HCT116 (cell line): ENCODE results near the gene CKAP2L. TPM values are rescaled to one million over a fixed set of nuclear protein-coding genes. Genes with fewer than 3 reads are reported as not detected.

ENCODE experiments used
- ATAC-seq: fragments of 200-7000 bp; cut with Tn5 transposase; 2 replicates; pipeline ENCODE4 v1.9.1; 2020; ENCODE audit warnings: mild to moderate bottlenecking, moderate library complexity
- BruUV-seq: library from RNA; stranded (reverse); fragments of 400-500 nt; replicated peaks from 2 replicates; lab custom pipeline; 2021; lab: Mats Ljungman, UMichigan
- CTCF ChIA-PET: fragments of 300-600 bp; sonication (Branson Sonifier 250); formaldehyde crosslinking; loops from one replicate; lab custom pipeline; 2021; ENCODE audit warnings: antibody characterized with exemption; lab: Charles Lee
- POLR2A ChIA-PET: fragments of 300-600, 350-600 bp; sonication (Branson Sonifier 250); formaldehyde crosslinking; loops from one replicate; lab custom pipeline; 2021; ENCODE audit warnings: antibody characterized with exemption; lab: Charles Lee
- RAD21 ChIA-PET, 2 experiments: fragments of 300-600 bp; sonication (Branson Sonifier 250); formaldehyde crosslinking; loops; one replicate each; lab custom pipeline; 2023; ENCODE audit warnings: low total read pairs in 2 of 2; ENCODE audit not compliant: uncharacterized antibody in 2 of 2, unreplicated experiment in 2 of 2, low non-redundant PET in 1 of 2; lab: Charles Lee
- DNase-seq: peaks from one replicate; pipeline ENCODE4 v3.0.0-alpha.2; 2010; ENCODE audit warnings: low read depth, low spot score
- H2AFZ ChIP-seq: fragments of 200-600 bp; shearing (Covaris generic), sonication (generic); 2 replicates; pipeline ENCODE4 v1.6.1; 2017; ENCODE audit warnings: low read depth, mixed run types, mixed read lengths, antibody characterized with exemption, low read length; ENCODE audit not compliant: poor library complexity, severe bottlenecking
- H3K27ac ChIP-seq: 2 replicates; pipeline ENCODE4 v1.5.1; 2012; ENCODE audit warnings: low read depth, low read length
- H3K27me3 ChIP-seq: fragments of 200-600 bp; sonication (generic); 2 replicates; pipeline ENCODE4 v1.6.1; 2016; ENCODE audit warnings: mixed run types, low read length, mixed read lengths; ENCODE audit not compliant: insufficient read depth
- H3K36me3 ChIP-seq, 2 experiments: fragments of 200-500 bp in 1 of 2; fragments of 200-600 bp in 1 of 2; sonication (Bioruptor generic) in 1 of 2; sonication (generic) in 1 of 2; 2 replicates each; pipeline versions ENCODE4 v1.5.1 to v1.6.1; 2014 to 2016; ENCODE audit warnings: low read length in 2 of 2, inconsistent platforms in 1 of 2, mixed read lengths in 1 of 2, mixed run types in 1 of 2; ENCODE audit not compliant: insufficient read depth in 2 of 2, control insufficient read depth in 1 of 2
- H3K4me1 ChIP-seq, 2 experiments: fragments of 200-600 bp in 1 of 2; sonication (generic) in 1 of 2; 2 replicates each; pipeline versions ENCODE4 v1.5.1 to v1.6.1; 2012 to 2017; ENCODE audit warnings: low read length in 2 of 2, inconsistent platforms in 1 of 2, mild to moderate bottlenecking in 1 of 2, mixed read lengths in 1 of 2, mixed run types in 1 of 2, moderate library complexity in 1 of 2; ENCODE audit not compliant: insufficient read depth in 2 of 2, control insufficient read depth in 1 of 2
- H3K4me2 ChIP-seq: fragments of 200-600 bp; sonication (generic); 2 replicates; pipeline ENCODE4 v1.6.1; 2017; ENCODE audit warnings: mixed run types, low read length, mixed read lengths
- H3K4me3 ChIP-seq, 2 experiments: fragments of 200-600 bp in 1 of 2; sonication (generic) in 1 of 2; replicated peaks in 1 of 2; 2 replicates each; pipeline ENCODE4 v1.5.1; 2011 to 2016; ENCODE audit warnings: low read length in 2 of 2, control low read depth in 1 of 2, low read depth in 1 of 2, mild to moderate bottlenecking in 1 of 2, mixed read lengths in 1 of 2, mixed run types in 1 of 2
- H3K79me2 ChIP-seq: fragments of 200-600 bp; sonication (generic); 2 replicates; pipeline ENCODE4 v1.6.1; 2017; ENCODE audit warnings: mild to moderate bottlenecking, mixed run types, low read length, moderate library complexity, mixed read lengths; ENCODE audit not compliant: insufficient read depth
- H3K9ac ChIP-seq: fragments of 200-600 bp; sonication (generic); 2 replicates; pipeline ENCODE4 v1.6.1; 2016; ENCODE audit warnings: low read length, mixed read lengths
- H3K9me2 ChIP-seq: fragments of 200-600 bp; sonication (generic), shearing (Covaris generic); 2 replicates; pipeline ENCODE4 v1.6.1; 2017; ENCODE audit warnings: mixed run types, mild to moderate bottlenecking, moderate library complexity; ENCODE audit not compliant: insufficient read depth
- H3K9me3 ChIP-seq, 2 experiments: fragments of 200-500 bp in 1 of 2; fragments of 200-600 bp in 1 of 2; sonication (Bioruptor generic) in 1 of 2; sonication (generic) in 1 of 2; 2 replicates each; pipeline ENCODE4 v1.6.1; 2014 to 2017; ENCODE audit warnings: low read length in 2 of 2, mixed read lengths in 2 of 2, inconsistent platforms in 1 of 2, low read depth in 1 of 2, mild to moderate bottlenecking in 1 of 2, mixed run types in 1 of 2, moderate library complexity in 1 of 2; ENCODE audit not compliant: control insufficient read depth in 1 of 2, insufficient read depth in 1 of 2
- H4K20me1 ChIP-seq: fragments of 200-600 bp; sonication (generic), shearing (Covaris generic); 2 replicates; pipeline ENCODE4 v1.6.1; 2017; ENCODE audit warnings: mixed run types, mild to moderate bottlenecking, moderate library complexity; ENCODE audit not compliant: insufficient read depth
- ATF3 ChIP-seq: IDR thresholded peaks from 2 replicates; pipeline ENCODE4 v1.6.1; 2012
- CBX3 ChIP-seq: IDR thresholded peaks from 2 replicates; pipeline ENCODE4 v1.6.1; 2012; ENCODE audit warnings: low read depth
- CTCF ChIP-seq, 3 experiments: fragments of 200-600 bp in 1 of 3; sonication (generic) in 1 of 3; IDR thresholded peaks in 2 of 3; conservative IDR thresholded peaks in 1 of 3; 2 replicates each; pipeline ENCODE4 v1.5.1; 2012 to 2017; ENCODE audit warnings: low read depth in 2 of 3, low read length in 2 of 3, antibody characterized with exemption in 1 of 3, borderline replicate concordance in 1 of 3, control low read depth in 1 of 3, mild to moderate bottlenecking in 1 of 3, mixed read lengths in 1 of 3, mixed run types in 1 of 3, moderate library complexity in 1 of 3; ENCODE audit not compliant: insufficient read depth in 1 of 3
- EGR1 ChIP-seq: IDR thresholded peaks from 2 replicates; pipeline ENCODE4 v1.6.1; 2012; ENCODE audit warnings: low read depth
- FOSL1 ChIP-seq: IDR thresholded peaks from 2 replicates; pipeline ENCODE4 v1.6.1; 2012; ENCODE audit warnings: low read depth
- MAX ChIP-seq: IDR thresholded peaks from 2 replicates; pipeline ENCODE4 v1.6.1; 2012
- REST ChIP-seq: IDR thresholded peaks from 2 replicates; pipeline ENCODE4 v1.6.1; 2012; ENCODE audit warnings: low read depth
- TCF7L2 ChIP-seq: IDR thresholded peaks from 2 replicates; pipeline ENCODE4 v1.7.0; 2011; ENCODE audit warnings: borderline replicate concordance, inconsistent platforms; ENCODE audit not compliant: insufficient read depth, insufficient read length; ENCODE audit errors: extremely low read depth
- ZNF274 ChIP-seq: fragments of 200-500 bp; sonication (Bioruptor generic); IDR thresholded peaks from 2 replicates; pipeline ENCODE4 v1.6.1; 2014; ENCODE audit warnings: mild to moderate bottlenecking, low read depth, low read length, inconsistent platforms
- intact Hi-C: fragments of 100-400 bp; cut with micrococcal nuclease; formaldehyde crosslinking; loops from 2 replicates; pipeline ENCODE4 v1.10.0; 2022
- total RNA-seq: library from RNA; stranded (reverse); gene quantifications from one replicate; pipeline ENCODE4 v1.2.1, GENCODE V29; 2021; ENCODE audit not compliant: unreplicated experiment

Gene CKAP2L
- total RNA-seq, 1 experiment from 2014 or later = 27.5 TPM

- no TSS peak for BruUV-seq
- POLR2A ChIA-PET = no interaction called here
These were observed 64.3 kb downstream of the CKAP2L start for GRCh38 chr2:112699984-112700667.

GRCh38 chr2:112698834-112699515 lies 65.4 kb downstream of the CKAP2L start:
- Histone ChIP-seq H3K4me3 (no peak overlapping the region), H3K27ac (no peak overlapping the region), H3K27me3 (no peaks in the 10 kb centered on the region), H4K20me1 (no peaks in the 10 kb centered on the region), H3K9me3 (no peaks in the 10 kb centered on the region), H3K4me1 (no peaks in the 10 kb centered on the region), H3K36me3 (no peaks in the 10 kb centered on the region), H3K79me2 (no peaks in the 10 kb centered on the region), H3K4me2 (no peak overlapping the region), H3K9ac (no peak overlapping the region), H3K9me2 (no peaks in the 10 kb centered on the region), H2AFZ (no peak overlapping the region)
- DNase-seq = no peak
- intact Hi-C loops = no loop called here
- ChIA-PET RAD21 (no interaction called here), CTCF (interaction anchor here (1.1 kb wide), 1 partner anchor 8 kb away, joined by 3 read pairs; no protein-coding TSS in a partner anchor), POLR2A (no interaction called here)
- ATAC-seq = no peak
- no TSS peak for BruUV-seq
- TF ChIP-seq FOSL1 (no peak), TCF7L2 (no peak), REST (no peak), CTCF (IDR thresholded peaks at IDR 0.05 in 2 of 3, conservative IDR thresholded peaks at IDR 0.05 in 1 of 3; ENCODE audit: borderline replicate concordance in 1 of 3, insufficient read depth in 1 of 3, low read depth in 2 of 3, low read length in 2 of 3) (no peak), MAX (no peak), CBX3 (no peak)

More at GRCh38 chr2:112699984-112700667, 64.3 kb downstream of the CKAP2L start:
- ATAC-seq (no peak), DNase-seq (no peak)
- H3K79me2 ChIP-seq = no peaks in the 10 kb centered on the region
- no peaks in the 10 kb centered on the region for H4K20me1 ChIP-seq
- intact Hi-C loops = no loop called here
- no peak overlapping the region for H3K4me2 ChIP-seq
- H3K9ac ChIP-seq = no peak overlapping the region
- H2AFZ ChIP-seq = no peak overlapping the region
- no peaks in the 10 kb centered on the region for H3K9me2 ChIP-seq
- H3K36me3 ChIP-seq = no peaks in the 10 kb centered on the region
- no peaks in the 10 kb centered on the region for H3K4me1 ChIP-seq
- TF ChIP-seq FOSL1 (no peak), EGR1 (no peak), CBX3 (no peak), ATF3 (no peak), ZNF274 (no peak)
- no peak overlapping the region for H3K4me3 ChIP-seq
- RAD21 ChIA-PET = no interaction called here
- no peaks in the 10 kb centered on the region for H3K27me3 ChIP-seq
- CTCF ChIA-PET = interaction anchor here (0.8 kb wide), 1 partner anchor 27 kb away, joined by 3 read pairs; no protein-coding TSS in a partner anchor
- no peak overlapping the region for H3K27ac ChIP-seq
- no peaks in the 10 kb centered on the region for H3K9me3 ChIP-seq
